MM.1S (cell line): ENCODE measurements around the gene PTPRD.

Experiments used
- DNase-seq: peaks from one replicate; pipeline ENCODE4 v3.0.0-alpha.2; 2015
- H2AFZ ChIP-seq: fragments of 300-600 bp; sonication (generic); 2 replicates; pipeline ENCODE4 v1.6.0; 2016; ENCODE audit warnings: antibody characterized with exemption, low read length
- H3F3A ChIP-seq: fragments of 300-600 bp; sonication (generic); 2 replicates; pipeline ENCODE4 v1.6.1; 2016; ENCODE audit warnings: mild to moderate bottlenecking, antibody characterized with exemption, low read length, moderate library complexity, mixed read lengths; ENCODE audit not compliant: insufficient read depth
- H3K27ac ChIP-seq: fragments of 300-600 bp; sonication (generic); 2 replicates; pipeline ENCODE4 v1.5.1; 2016; ENCODE audit warnings: mild to moderate bottlenecking, low read length
- H3K27me3 ChIP-seq: fragments of 300-600 bp; sonication (generic); replicated peaks from 2 replicates; pipeline ENCODE4 v1.6.0; 2016; ENCODE audit warnings: low read length; ENCODE audit not compliant: insufficient read depth
- H3K36me3 ChIP-seq: fragments of 300-600 bp; sonication (generic); replicated peaks from 2 replicates; pipeline ENCODE4 v1.6.1; 2016; ENCODE audit warnings: mild to moderate bottlenecking, low read length, mixed read lengths; ENCODE audit not compliant: insufficient read depth
- H3K4me1 ChIP-seq: fragments of 300-600 bp; sonication (generic); 2 replicates; pipeline ENCODE4 v1.6.1; 2016; ENCODE audit warnings: low read length, mixed read lengths
- H3K4me2 ChIP-seq: fragments of 300-600 bp; sonication (generic); 2 replicates; pipeline ENCODE4 v1.6.0; 2016; ENCODE audit warnings: low read depth, low read length
- H3K4me3 ChIP-seq: fragments of 300-600 bp; sonication (generic); 2 replicates; pipeline ENCODE4 v1.5.1; 2016; ENCODE audit warnings: low read length, mixed read lengths
- H3K79me2 ChIP-seq: fragments of 300-600 bp; sonication (generic); 2 replicates; pipeline ENCODE4 v1.6.1; 2016; ENCODE audit warnings: mixed run types, low read length, mixed read lengths
- H3K9ac ChIP-seq: fragments of 300-600 bp; sonication (generic); 2 replicates; pipeline ENCODE4 v1.6.1; 2016; ENCODE audit warnings: low read length, mixed read lengths
- H3K9me2 ChIP-seq: fragments of 300-600 bp; sonication (generic); replicated peaks from 2 replicates; pipeline ENCODE4 v1.6.1; 2016; ENCODE audit warnings: mild to moderate bottlenecking, low read length, mixed read lengths; ENCODE audit not compliant: insufficient read depth
- H3K9me3 ChIP-seq: fragments of 300-600 bp; sonication (generic); replicated peaks from 2 replicates; pipeline ENCODE4 v1.6.1; 2016; ENCODE audit warnings: mild to moderate bottlenecking, low read length, mixed read lengths; ENCODE audit not compliant: insufficient read depth
- H4K20me1 ChIP-seq: fragments of 300-600 bp; sonication (generic); 2 replicates; pipeline ENCODE4 v1.6.1; 2016; ENCODE audit warnings: mild to moderate bottlenecking, low read length, moderate library complexity, mixed read lengths; ENCODE audit not compliant: insufficient read depth
- EZH2 ChIP-seq: fragments of 300-600 bp; sonication (generic); optimal IDR thresholded peaks from 2 replicates; pipeline ENCODE3; 2017; ENCODE audit warnings: low read depth, mild to moderate bottlenecking, antibody characterized with exemption, low read length, mixed read lengths
- EZH2phosphoT487 ChIP-seq: fragments of 300-600 bp; sonication (generic); IDR thresholded peaks from 2 replicates; pipeline ENCODE4 v1.6.1; 2018; ENCODE audit warnings: antibody characterized with exemption, low read length
- TF ChIP-seq, protein P1 (sequence below): fragments of 300-600 bp; sonication (generic); IDR thresholded peaks from 2 replicates; pipeline ENCODE4 v1.5.1; 2016; ENCODE audit warnings: antibody characterized with exemption, low read length, mixed read lengths

Gene PTPRD

DNA sequence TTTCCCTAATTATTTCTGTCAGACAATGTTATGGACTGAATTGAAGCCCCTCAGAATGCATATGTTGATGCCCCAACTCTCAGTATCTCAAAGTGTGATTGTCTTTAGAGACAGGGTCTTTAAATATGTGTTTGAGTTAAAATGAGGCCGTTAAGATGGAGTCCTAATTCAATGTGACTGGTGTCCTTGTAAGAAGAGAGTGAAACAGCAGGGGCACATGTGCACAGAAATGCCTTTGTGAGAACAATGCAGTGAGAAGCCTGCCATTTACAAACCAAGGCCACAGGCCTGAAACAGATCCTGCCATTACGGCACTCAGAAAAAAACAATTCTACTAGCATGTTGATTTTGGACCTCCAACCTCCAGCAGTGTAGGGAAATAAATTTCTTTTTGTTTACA is 2330.3 kb downstream of the PTPRD start:
- no peaks in the 10 kb centered on the region for H4K20me1 ChIP-seq
- no peaks in the 10 kb centered on the region for H3K4me1 ChIP-seq
- H3K4me3 ChIP-seq, result no peak overlapping the region
- TF ChIP-seq EZH2phosphoT487, result no peak
- TF ChIP-seq, protein P1, sequence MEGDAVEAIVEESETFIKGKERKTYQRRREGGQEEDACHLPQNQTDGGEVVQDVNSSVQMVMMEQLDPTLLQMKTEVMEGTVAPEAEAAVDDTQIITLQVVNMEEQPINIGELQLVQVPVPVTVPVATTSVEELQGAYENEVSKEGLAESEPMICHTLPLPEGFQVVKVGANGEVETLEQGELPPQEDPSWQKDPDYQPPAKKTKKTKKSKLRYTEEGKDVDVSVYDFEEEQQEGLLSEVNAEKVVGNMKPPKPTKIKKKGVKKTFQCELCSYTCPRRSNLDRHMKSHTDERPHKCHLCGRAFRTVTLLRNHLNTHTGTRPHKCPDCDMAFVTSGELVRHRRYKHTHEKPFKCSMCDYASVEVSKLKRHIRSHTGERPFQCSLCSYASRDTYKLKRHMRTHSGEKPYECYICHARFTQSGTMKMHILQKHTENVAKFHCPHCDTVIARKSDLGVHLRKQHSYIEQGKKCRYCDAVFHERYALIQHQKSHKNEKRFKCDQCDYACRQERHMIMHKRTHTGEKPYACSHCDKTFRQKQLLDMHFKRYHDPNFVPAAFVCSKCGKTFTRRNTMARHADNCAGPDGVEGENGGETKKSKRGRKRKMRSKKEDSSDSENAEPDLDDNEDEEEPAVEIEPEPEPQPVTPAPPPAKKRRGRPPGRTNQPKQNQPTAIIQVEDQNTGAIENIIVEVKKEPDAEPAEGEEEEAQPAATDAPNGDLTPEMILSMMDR, result no peak
- TF ChIP-seq EZH2, result no peak
- H3K9me3 ChIP-seq, result no peaks in the 10 kb centered on the region
- no peak for DNase-seq
- no peak overlapping the region for H3K9ac ChIP-seq
- no peaks in the 10 kb centered on the region for H3K27me3 ChIP-seq
- no peak overlapping the region for H3K4me2 ChIP-seq
- no peak overlapping the region for H2AFZ ChIP-seq
- no peaks in the 10 kb centered on the region for H3K79me2 ChIP-seq
- H3K36me3 ChIP-seq, result no peaks in the 10 kb centered on the region
- no peaks in the 10 kb centered on the region for H3K9me2 ChIP-seq
- no peaks in the 10 kb centered on the region for H3F3A ChIP-seq
- H3K27ac ChIP-seq, result no peak overlapping the region

DNA sequence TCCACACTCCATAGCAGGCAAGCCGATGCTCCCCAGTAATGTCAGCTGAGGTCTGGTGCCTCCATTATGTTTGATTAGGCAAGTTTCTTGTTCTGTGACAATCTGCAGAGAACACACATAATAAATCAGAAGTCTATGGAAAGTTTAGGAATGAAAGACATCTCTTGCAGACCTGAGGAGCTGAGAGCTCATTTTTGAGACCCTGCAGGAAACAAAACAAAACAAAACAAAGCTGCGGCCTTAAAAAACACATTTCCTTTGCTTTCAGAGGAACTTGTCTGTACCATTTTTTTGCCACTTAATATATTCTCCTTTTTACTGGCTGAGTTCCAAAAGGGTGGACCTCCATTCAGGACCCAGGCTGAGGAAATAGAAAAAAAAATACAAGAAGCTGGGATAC is 2332.0 kb downstream of the PTPRD start:
- no peaks in the 10 kb centered on the region for H3K79me2 ChIP-seq

DNA sequence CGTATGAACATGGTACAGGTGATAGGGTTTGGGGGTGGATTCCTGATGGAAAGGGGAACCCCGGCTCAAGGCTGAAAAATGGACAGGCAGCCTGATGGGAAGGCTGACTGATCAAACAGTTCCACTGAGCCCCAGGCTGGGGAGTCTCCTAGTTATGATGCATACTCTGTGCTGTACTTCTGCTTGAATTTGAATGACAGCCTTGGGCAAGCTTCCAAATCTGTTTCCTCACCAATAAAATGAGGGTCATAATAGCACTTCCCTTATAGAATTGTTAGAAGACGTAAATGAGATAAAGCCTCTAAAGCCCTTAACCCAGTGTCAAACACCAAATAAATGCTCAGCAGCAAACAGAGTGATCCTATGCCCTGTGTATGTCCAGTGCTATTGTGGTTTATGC is 2334.8 kb downstream of the PTPRD start:
- Histone ChIP-seq H4K20me1 (no peaks in the 10 kb centered on the region), H2AFZ (no peak overlapping the region), H3K9me2 (no peaks in the 10 kb centered on the region), H3K9ac (no peak overlapping the region), H3K27ac (no peak overlapping the region), H3K9me3 (no peaks in the 10 kb centered on the region), H3K4me1 (no peaks in the 10 kb centered on the region), H3K27me3 (no peaks in the 10 kb centered on the region), H3K4me3 (no peak overlapping the region), H3K36me3 (no peaks in the 10 kb centered on the region), H3K79me2 (no peaks in the 10 kb centered on the region), H3F3A (no peaks in the 10 kb centered on the region), H3K4me2 (no peak overlapping the region)
- TF ChIP-seq EZH2phosphoT487 (no peak), EZH2 (no peak)
- TF ChIP-seq, protein P1, result no peak
- DNase-seq, result no peak

More for the DNA sequence above, 2332.0 kb downstream of the PTPRD start:
- no peak overlapping the region for H2AFZ ChIP-seq
- TF ChIP-seq EZH2 (no peak), EZH2phosphoT487 (no peak)
- TF ChIP-seq, protein P1, result no peak
- no peaks in the 10 kb centered on the region for H3K27me3 ChIP-seq
- no peak overlapping the region for H3K27ac ChIP-seq
- no peak overlapping the region for H3K9ac ChIP-seq
- no peaks in the 10 kb centered on the region for H4K20me1 ChIP-seq
- H3K4me3 ChIP-seq, result no peak overlapping the region
- no peaks in the 10 kb centered on the region for H3K9me2 ChIP-seq
- no peaks in the 10 kb centered on the region for H3K4me1 ChIP-seq
- H3K4me2 ChIP-seq, result no peak overlapping the region
- H3K9me3 ChIP-seq, result no peaks in the 10 kb centered on the region
- no peaks in the 10 kb centered on the region for H3K36me3 ChIP-seq
- H3F3A ChIP-seq, result no peaks in the 10 kb centered on the region
- no peak for DNase-seq
